HG02763 (cell line): ENCODE data around the gene FBLIM1.
"Not testable (repeated sequence)": the region's sequence is repeated elsewhere in the genome, so short reads cannot be mapped to it uniquely, and the experiment has no call there.

Source experiments
- ATAC-seq: cut with Tn5 transposase; IDR thresholded peaks from one replicate; pipeline ENCODE4 v1.9.1; 2021; ENCODE audit warnings: mild to moderate bottlenecking, moderate library complexity; ENCODE audit not compliant: unreplicated experiment

FBLIM1 gene

DNA sequence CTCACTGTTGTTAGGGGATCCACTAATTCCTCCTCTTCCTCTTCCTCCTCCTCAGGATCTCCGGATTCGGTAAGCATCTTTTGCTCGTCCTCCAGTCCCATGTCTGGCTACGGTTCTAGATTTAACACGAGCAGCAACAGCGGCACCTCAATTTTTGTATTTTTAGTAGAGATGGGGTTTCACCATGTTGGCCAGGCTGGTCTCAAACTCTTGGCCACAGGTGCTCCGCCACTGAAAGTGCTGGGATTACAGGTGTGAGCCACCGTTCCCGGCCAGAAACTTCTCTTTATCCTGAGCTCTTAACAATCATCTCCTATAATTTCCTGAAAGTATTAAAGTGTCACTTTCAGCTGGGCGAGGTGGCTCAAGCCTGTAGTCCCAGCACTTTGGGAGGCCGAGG is 49.0 kb downstream of the FBLIM1 start, which contains the start of gene UQCRHL:
Gene UQCRHL (minus strand): TSS at position 101 of the 400 bp plus-strand sequence. CDS start 0 bp downstream, at position 101.
- ATAC-seq, result not testable (repeated sequence)

- ATAC-seq, result no peak
Measured at GRCh38 chr1:15808955-15809354, 50.4 kb downstream of the FBLIM1 start.

- no peak for ATAC-seq
Measured at GRCh38 chr1:15810073-15810472, 51.5 kb downstream of the FBLIM1 start.

DNA sequence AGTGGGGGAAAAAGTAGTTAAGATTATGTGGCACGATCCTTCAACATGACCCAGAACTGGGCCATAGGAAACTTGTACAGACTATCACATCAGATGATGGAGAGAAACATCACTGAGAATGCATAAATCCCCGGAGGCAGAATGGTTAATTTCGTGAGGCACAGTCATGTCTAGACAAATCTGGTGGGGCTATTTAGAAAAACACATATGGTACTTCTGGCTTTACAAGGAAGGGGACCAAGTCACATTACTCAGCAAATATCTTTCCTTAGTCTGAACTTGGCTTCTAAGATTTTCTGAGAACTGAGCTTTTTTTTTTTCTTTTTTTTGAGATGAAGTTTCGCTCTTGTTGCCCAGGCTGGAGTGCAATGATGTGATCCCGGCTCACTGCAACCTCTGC is 58.1 kb downstream of the FBLIM1 start:
- no peak for ATAC-seq

DNA sequence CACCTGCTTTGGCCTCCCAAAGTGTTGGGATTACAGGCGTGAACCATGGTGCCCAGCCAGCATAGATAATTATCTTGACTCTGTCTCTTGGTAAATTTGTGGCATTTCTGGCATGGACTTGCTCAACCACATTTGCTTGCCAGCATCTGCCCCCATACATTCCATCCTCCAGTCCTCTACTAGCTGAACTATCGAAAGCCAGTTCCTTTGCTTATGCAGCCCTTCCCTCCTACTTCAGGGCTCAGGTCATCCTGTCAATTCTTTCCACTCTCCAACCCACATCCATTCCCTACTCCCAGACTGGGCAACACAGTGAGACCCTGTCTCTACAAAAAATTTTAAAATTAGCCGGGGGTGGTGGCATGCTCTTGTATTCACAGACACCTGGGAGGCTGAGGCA is 61.9 kb downstream of the FBLIM1 start:
- no peak for ATAC-seq

DNA sequence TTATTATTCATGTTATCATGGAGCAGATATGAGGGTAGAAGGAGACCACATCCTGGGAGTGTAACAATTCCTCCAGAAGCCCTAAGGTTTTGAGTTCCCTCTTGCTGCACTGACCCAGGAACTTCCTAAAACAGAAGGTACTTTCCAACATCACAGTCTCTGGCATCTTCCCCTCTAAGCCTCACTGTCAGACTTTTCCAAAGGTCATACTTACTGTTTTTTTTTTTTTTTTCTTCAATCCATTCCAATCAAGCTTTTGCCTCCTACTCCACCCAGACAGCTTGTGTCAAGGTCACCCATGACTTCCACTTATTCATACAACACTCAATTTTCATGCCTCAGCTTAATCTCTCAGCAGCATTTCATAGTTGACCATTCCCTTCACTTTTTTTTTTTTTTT is 67.2 kb downstream of the FBLIM1 start:
- no peak for ATAC-seq

GRCh38 chr1:15826810-15827507 is 68.4 kb downstream of the FBLIM1 start:
- ATAC-seq, result no peak

DNA sequence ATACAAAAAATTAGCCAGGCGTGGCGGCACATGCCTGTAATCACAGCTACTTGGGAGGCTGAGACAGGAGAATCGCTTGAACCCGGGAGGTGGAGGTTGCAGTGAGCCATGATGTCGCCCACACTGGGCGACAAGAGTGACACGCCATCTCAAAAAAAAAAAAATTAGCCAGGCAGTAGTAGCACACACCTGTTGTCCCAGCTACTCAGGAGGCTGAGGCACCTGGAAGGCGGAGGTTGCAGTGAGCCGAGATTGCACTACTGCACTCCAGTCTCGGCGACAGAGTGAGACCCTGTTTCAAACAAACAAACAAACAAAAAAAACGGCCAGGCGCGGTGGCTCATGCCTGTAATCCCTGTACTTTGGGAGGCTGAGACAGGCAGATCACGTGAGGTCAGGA is 69.0 kb downstream of the FBLIM1 start:
- ATAC-seq, result not testable (repeated sequence)

DNA sequence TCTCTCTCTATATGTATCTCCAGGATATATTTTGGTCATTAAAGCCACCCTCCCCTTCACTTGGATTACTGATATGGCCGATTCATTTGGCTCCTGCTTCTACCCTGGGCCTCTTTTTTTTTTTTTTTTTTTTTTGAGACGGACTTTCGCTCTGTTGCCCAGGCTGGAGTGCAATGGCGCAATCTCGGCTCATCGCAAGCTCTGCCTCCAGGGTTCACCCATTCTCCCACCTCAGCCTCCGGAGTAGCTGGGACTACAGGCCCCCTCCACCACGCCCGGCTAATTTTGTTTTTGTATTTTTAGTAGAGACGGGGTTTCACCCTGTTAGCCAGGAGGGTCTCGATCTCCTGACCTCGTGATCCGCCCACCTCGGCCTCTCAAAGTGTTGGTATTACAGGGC is 70.3 kb downstream of the FBLIM1 start:
- not testable (repeated sequence) for ATAC-seq

DNA sequence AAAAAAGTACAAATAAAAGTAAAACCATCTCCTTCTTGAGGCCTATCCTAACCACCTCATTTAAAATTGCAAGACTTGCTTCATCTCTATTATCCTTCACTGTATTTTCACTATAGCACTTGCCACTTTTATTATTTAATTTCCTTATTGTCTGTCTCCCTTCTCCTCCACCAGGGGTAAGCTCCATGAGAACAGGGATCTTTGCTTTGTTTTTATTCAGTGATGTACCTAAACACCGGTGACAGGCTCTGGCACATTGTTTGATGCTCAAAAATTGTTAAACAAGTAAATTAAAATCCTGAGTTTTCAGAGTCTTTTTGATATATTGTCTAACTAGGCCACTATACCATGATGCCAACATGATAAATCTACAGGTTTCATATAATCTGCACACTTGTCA is 71.7 kb downstream of the FBLIM1 start:
- ATAC-seq, result no peak

DNA sequence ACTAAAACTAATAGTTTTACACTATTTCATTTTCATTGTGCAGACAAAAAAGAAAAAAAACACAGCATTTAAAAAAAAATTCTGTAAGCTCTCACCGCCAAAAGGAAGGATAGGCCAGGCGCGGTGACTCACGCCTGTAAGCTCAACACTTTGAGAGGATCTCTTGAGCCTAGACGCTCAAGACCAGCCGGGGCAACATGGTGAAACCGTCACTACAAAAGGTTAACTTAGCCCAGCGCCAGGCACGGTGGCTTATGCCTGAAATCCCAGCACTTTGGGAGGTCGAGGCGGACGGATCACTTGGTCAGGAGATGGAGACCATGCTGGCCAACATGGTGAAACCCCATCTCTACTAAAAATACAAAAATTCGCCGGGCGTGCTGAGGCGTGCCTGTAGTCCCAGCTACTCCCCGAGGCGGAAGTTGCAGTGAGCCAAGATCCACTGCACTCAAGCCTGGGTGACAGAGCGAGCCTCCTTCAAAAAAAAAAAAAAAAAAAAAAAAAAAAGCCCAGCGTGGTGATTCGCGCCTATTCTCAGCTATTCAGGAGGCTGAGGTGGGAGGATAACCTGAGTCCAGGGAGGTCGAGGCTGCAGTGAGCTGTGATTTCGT is 74.6 kb downstream of the FBLIM1 start:
- no peak for ATAC-seq

GRCh38 chr1:15833842-15834405 is 75.3 kb downstream of the FBLIM1 start:
- no peak for ATAC-seq

DNA sequence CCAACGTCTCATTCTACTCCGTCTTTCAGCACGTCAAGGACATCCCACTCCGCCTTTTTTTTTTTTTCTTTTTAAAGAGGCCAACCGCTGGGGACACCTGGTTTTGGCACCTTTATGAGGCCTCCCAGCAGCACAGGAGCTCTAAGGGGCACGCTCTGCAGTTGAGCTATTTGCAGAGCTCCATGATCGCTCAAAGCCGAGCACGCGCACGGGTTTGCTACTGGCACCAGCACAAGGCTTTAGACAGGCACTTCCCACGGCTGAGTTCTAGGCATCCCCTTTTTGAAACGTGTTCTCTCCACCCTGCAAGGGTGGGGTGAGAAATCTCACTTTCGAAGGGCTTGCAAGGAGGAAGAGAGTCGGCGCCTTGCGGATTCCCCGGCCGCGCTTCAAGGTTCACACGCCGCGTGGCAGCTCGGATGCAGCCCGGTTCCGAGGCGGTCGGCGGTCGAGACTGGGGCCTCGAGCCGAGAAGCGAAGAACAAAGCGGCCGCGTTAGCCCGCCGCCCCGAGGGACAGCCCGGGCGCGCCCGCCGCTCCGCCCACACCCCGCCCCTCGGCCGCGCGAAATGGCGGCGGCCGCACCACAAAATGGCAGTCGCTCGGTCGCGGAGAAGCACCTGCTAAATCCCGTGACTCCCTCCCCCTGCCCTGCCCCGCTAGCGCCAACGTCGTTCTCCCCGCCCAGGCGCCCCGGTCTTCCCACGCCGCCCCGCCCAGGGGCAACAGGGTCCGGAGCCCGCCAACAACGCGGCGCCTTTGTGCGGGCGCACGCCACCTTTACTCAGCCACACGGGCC is 76.0 kb downstream of the FBLIM1 start:
- ATAC-seq, result peak; percentile 56

DNA sequence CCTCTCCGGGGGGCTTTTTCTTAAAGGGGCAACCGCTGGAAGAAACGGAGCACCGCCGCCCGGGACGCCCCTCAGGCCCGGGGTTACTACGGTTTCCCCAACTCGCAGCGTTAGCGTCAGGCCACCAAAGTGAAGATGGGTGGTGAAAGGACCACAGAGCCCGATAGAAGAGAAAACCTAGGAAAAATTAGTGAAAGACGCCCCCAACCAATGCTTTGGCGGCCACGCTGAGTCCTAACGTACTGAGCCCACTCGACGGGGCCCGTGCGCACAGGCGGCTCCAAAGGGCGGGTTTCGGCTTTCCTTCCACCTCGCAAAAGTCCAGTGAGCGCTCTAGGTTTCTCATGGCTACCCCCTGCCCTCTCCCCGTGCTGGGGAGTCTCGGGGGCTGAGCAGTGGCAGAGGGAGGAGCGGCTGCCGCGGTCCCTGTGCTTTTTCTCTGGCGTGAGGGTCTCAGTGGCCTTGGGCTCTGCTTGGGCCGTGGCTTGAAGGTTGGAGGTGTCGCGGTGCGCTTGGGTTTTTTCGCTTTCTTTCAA is 76.7 kb downstream of the FBLIM1 start:
- ATAC-seq, result peak; percentile 0

DNA sequence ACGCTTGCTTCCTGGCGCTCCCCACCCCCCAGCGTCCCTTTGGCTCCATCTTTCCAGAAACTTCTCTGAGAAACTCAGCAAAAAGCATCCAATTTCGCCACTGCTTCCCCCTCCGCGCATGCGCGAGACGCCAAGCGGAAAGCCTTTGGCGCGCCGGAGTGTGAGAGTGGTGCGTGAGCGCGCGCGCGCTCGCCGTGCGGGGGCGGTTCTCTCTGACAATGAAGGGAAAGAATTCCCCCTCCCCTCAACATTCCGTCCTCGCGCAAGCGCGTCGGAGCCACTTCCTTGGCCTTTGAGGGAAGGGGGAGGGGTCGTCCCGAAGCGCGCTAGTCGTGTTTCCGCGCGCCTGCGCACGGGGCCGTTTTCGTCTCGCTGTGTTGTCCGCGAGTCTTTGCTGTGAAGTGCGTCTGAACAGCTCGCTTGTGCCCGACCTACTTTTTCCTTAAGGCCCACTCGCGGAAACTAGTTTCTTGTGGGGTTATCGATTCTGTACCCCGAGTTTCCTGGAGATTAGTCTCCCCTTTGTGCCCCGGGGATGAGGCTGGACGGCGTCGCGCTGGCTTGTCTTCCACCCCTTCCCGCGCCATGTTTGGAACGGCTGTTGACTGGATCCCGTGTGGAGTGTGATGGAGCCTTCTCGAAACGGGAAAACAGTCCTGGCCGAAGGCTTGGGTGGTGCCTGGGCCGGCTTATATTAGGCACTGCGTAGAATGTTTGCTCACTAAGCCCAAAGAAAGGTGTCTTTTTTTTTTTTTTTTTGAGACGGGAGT is 77.3 kb downstream of the FBLIM1 start:
- ATAC-seq, result peak; percentile 62
